Measurements from ENCODE around the gene HS6ST2.

- TF ChIP-seq CTCF (IDR thresholded peaks at IDR 0.05; ENCODE audit: borderline replicate concordance, extremely low read depth, low read length, poor library complexity, severe bottlenecking) (no peak), EZH2 (IDR thresholded peaks at IDR 0.05; ENCODE audit: borderline replicate concordance, low read depth, low read length, severe bottlenecking) (no peak)
Observed at GRCh38 chrX:132664273-132664672, 294.2 kb downstream of the HS6ST2 start.
